ENCODE results near the gene CST8.
"Not testable (repeated sequence)": the region's sequence is repeated elsewhere in the genome, so short reads cannot be mapped to it uniquely, and the experiment has no call there.

The CST8 gene

GRCh38 chr20:23490817-23491216, at the start of gene CST8:
Gene CST8 (plus strand): TSS chr20:23491117. CDS start chr20:23491668, 551 bp downstream.
- no peak for DNase-seq

GRCh38 chr20:23441850-23442313, 49.0 kb upstream of the CST8 start:
- DNase-seq = no peak

- no peak for DNase-seq
These were observed 48.5 kb upstream of the CST8 start for GRCh38 chr20:23442436-23442835.

- DNase-seq = no peak
These were observed 46.1 kb upstream of the CST8 start for GRCh38 chr20:23444859-23445258.

GRCh38 chr20:23445596-23446217, 45.2 kb upstream of the CST8 start:
- no peak for DNase-seq

- DNase-seq = no peak
These were observed 44.4 kb upstream of the CST8 start for GRCh38 chr20:23446505-23446904.

GRCh38 chr20:23448167-23448566, 42.8 kb upstream of the CST8 start:
- no peak for DNase-seq

GRCh38 chr20:23449421-23449820, 41.5 kb upstream of the CST8 start:
- DNase-seq = no peak

- no peak for DNase-seq
These were observed 40.0 kb upstream of the CST8 start for GRCh38 chr20:23450877-23451276.

GRCh38 chr20:23451956-23452487, 38.9 kb upstream of the CST8 start:
- no peak for DNase-seq

- no peak for DNase-seq
These were observed 38.1 kb upstream of the CST8 start, which contains the start of gene CST11 for GRCh38 chr20:23452776-23453175. Gene CST11 (minus strand): TSS chr20:23452876. CDS start chr20:23452811, 65 bp downstream.

GRCh38 chr20:23453549-23454543, 37.1 kb upstream of the CST8 start:
- DNase-seq = no peak

- DNase-seq = no peak
These were observed 36.1 kb upstream of the CST8 start for GRCh38 chr20:23454816-23455215.

- no peak for DNase-seq
These were observed 35.3 kb upstream of the CST8 start for GRCh38 chr20:23455639-23456038.

- DNase-seq = no peak
These were observed 34.5 kb upstream of the CST8 start for GRCh38 chr20:23456409-23456808.

GRCh38 chr20:23456873-23457272, 34.0 kb upstream of the CST8 start:
- no peak for DNase-seq

- DNase-seq = no peak
These were observed 31.3 kb upstream of the CST8 start for GRCh38 chr20:23459461-23460150.

- DNase-seq = no peak
These were observed 29.7 kb upstream of the CST8 start for GRCh38 chr20:23461180-23461579.

GRCh38 chr20:23466961-23467360, 24.0 kb upstream of the CST8 start:
- not testable (repeated sequence) for DNase-seq

- not testable (repeated sequence) for DNase-seq
These were observed 18.6 kb upstream of the CST8 start for GRCh38 chr20:23472306-23472705.

- DNase-seq = not testable (repeated sequence)
These were observed 17.6 kb upstream of the CST8 start for GRCh38 chr20:23473293-23473692.

- no peak for DNase-seq
These were observed 15.5 kb upstream of the CST8 start for GRCh38 chr20:23475395-23475794.

Data from NCI-H187 treated with DMSO at 0.1 percent for 48 hours (cell line).